Endodermal cell (in vitro differentiated cells): ENCODE results near the gene SMOC2. TPM values are rescaled to one million over a fixed set of nuclear protein-coding genes. Genes with fewer than 3 reads are reported as not detected.

Experiments used
- DNase-seq: peaks from one replicate; pipeline ENCODE4 v3.0.0-alpha.2; 2017
- H3K27ac ChIP-seq: 2 replicates; pipeline ENCODE4 v1.5.1; 2013; ENCODE audit warnings: mild to moderate bottlenecking, low read depth, low read length, moderate library complexity
- H3K27me3 ChIP-seq: 2 replicates; pipeline ENCODE4 v1.6.1; 2013; ENCODE audit warnings: mild to moderate bottlenecking, low read length, moderate library complexity; ENCODE audit not compliant: insufficient read depth, control insufficient read depth, poor library complexity, severe bottlenecking
- H3K36me3 ChIP-seq: 2 replicates; pipeline ENCODE4 v1.7.0; 2013; ENCODE audit warnings: mild to moderate bottlenecking, low read length, moderate library complexity; ENCODE audit not compliant: control insufficient read depth, insufficient read depth
- H3K4me1 ChIP-seq: one replicate; pipeline ENCODE4 v1.7.0; 2013; ENCODE audit warnings: low read length; ENCODE audit not compliant: control insufficient read depth, insufficient read depth
- H3K4me3 ChIP-seq: 2 replicates; pipeline ENCODE4 v1.5.1; 2013; ENCODE audit warnings: mild to moderate bottlenecking, low read length, moderate library complexity
- H3K9ac ChIP-seq: 2 replicates; pipeline ENCODE4 v1.6.1; 2013; ENCODE audit warnings: mild to moderate bottlenecking, low read length, moderate library complexity; ENCODE audit not compliant: poor library complexity, severe bottlenecking; ENCODE audit errors: extremely low read depth
- H3K9me3 ChIP-seq: 2 replicates; pipeline ENCODE4 v1.6.1; 2013; ENCODE audit warnings: mild to moderate bottlenecking, low read length, moderate library complexity; ENCODE audit not compliant: control insufficient read depth
- H3K27ac Mint-ChIP-seq: 2 replicates; pipeline ENCODE4 v1.8.0; 2020; ENCODE audit warnings: mixed read lengths
- H3K27me3 Mint-ChIP-seq: 2 replicates; pipeline ENCODE4 v1.8.0; 2021; ENCODE audit warnings: mild to moderate bottlenecking, mixed read lengths; ENCODE audit not compliant: insufficient read depth
- H3K36me3 Mint-ChIP-seq: 2 replicates; pipeline ENCODE4 v1.8.0; 2020; ENCODE audit warnings: low read depth, mixed read lengths
- H3K4me1 Mint-ChIP-seq: 2 replicates; pipeline ENCODE4 v1.8.0; 2020; ENCODE audit warnings: mixed read lengths
- H3K4me3 Mint-ChIP-seq: 2 replicates; pipeline ENCODE4 v1.8.0; 2020; ENCODE audit warnings: mild to moderate bottlenecking, moderate library complexity, mixed read lengths
- H3K9me3 Mint-ChIP-seq: 2 replicates; pipeline ENCODE4 v1.8.0; 2020; ENCODE audit warnings: mild to moderate bottlenecking, mixed read lengths
- CTCF ChIP-seq: fragments of 200-600 bp; sonication (generic); conservative IDR thresholded peaks from 2 replicates; pipeline ENCODE4 v1.5.0; 2021; ENCODE audit warnings: antibody characterized with exemption, mild to moderate bottlenecking
- WGBS, 2 experiments: methylation state at CpG; one replicate each; pipeline versions ENCODE4 v1.1.5 to v1.1.7; 2013; ENCODE audit warnings: missing lambda C conversion rate in 2 of 2, mixed read lengths in 1 of 2; ENCODE audit not compliant: insufficient coverage in 1 of 2, insufficient read length in 1 of 2; 5-methylcytosine and 5-hydroxymethylcytosine counted together
- long read RNA-seq, 4 experiments: library from polyadenylated mRNA in 2 of 4; library from RNA in 1 of 4; library from capped mRNA in 1 of 4; stranded (forward) in 3 of 4; unstranded in 1 of 4; transcript quantifications; one replicate each; pipeline ENCODE4 v2.0.0, GENCODE V29; 2020 to 2021; ENCODE audit warnings: inconsistent platforms in 1 of 4
- polyA plus RNA-seq, 2 experiments: library from polyadenylated mRNA; stranded (reverse); fragments of 50-300 nt; gene quantifications; one replicate each; pipeline ENCODE4 v1.2.3, GENCODE V29; 2013
- total RNA-seq, 2 donors: library from RNA; stranded (reverse); fragmentation: NEBNext Ultra II Directional in 1 of 2; extraction: Animal tissue kit (Norgen Biotek cat#: 25700) in 1 of 2; gene quantifications; 2 replicates in 1 of 2; 3 replicates in 1 of 2; pipeline ENCODE4 v1.2.1, GENCODE V29; 2021

The SMOC2 gene, protein sequence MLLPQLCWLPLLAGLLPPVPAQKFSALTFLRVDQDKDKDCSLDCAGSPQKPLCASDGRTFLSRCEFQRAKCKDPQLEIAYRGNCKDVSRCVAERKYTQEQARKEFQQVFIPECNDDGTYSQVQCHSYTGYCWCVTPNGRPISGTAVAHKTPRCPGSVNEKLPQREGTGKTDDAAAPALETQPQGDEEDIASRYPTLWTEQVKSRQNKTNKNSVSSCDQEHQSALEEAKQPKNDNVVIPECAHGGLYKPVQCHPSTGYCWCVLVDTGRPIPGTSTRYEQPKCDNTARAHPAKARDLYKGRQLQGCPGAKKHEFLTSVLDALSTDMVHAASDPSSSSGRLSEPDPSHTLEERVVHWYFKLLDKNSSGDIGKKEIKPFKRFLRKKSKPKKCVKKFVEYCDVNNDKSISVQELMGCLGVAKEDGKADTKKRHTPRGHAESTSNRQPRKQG
- under 1 TPM in 1 of 2 donors, not detected in 1; 0.20 TPM for total RNA-seq
- 1.7 TPM for polyA plus RNA-seq (2013, experiment 1 of 2)
- polyA plus RNA-seq (2013, experiment 2 of 2): 0.91 TPM
- long read RNA-seq, experiment 1: 0 reads
- long read RNA-seq, experiment 2: 0 reads
- long read RNA-seq, experiment 3, partial matches to known transcripts: 0 of 3 reads
- long read RNA-seq, experiment 3, other reads (novel, unspliced or antisense): 2 of 3 reads
- long read RNA-seq, experiment 4: 0 reads

DNA sequence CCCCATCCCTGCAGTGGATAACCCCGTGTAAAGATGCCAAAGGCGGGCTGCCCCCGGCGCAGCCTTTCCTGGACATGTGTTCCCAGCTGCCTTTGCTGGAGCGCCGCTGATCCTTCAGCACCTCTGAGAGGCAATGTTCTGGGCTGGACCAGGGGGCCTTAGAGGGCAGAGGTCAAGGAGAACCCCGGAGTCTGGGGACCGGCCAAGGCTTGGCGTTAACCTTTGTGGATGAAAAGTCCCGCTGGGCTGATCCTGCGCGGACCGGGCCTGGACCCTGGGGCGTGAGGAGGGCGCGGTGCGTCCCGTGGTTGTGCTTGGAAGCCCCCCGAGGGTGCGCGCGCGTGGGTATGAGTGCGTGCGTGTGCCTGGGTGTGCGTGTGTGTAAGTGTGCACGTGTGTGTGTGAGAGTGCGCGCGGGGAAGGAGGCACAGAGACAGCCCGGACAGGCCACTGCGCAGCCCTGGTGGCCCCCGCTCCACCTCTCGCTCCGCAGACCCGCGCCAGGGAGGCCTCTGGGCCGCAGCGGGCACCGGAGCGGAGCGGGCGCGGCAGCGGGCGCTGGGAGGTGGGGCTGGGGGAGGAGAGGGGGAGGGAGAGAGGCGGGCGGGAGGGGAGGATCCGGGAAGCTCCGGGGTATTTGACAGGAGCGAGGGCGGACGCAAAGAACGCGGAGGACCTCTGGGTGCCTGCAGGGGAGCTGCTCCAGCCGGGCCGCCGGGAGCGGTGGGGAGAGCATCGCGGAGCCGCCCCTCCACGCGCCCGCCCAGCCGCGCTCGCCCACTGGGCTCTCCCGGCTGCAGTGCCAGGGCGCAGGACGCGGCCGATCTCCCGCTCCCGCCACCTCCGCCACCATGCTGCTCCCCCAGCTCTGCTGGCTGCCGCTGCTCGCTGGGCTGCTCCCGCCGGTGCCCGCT is at the start of gene SMOC2:
TSS of gene SMOC2 (plus strand) at position 665 of the 914 bp plus-strand sequence. CDS start at position 852, 187 bp downstream.
- Histone ChIP-seq H3K9me3 (no peaks in the 10 kb centered on the region), H3K27me3 (peaks cover 69% of the 10 kb centered on the region), H3K27ac (no peak within 1 kb of the TSS), H3K36me3 (no peaks in the 10 kb centered on the region), H3K9ac (no peak within 1 kb of the TSS), H3K4me1 (no peaks in the 10 kb centered on the region), H3K4me3 (peak within 1 kb of the TSS; percentile 75)
- Mint-ChIP-seq H3K27me3 (peaks cover 58% of the 10 kb centered on the region), H3K9me3 (no peaks in the 10 kb centered on the region), H3K4me3 (peak within 1 kb of the TSS; percentile 57), H3K27ac (no peak within 1 kb of the TSS), H3K4me1 (peaks cover 9% of the 10 kb centered on the region), H3K36me3 (no peaks in the 10 kb centered on the region)
- TF ChIP-seq CTCF: no peak
- WGBS, 2 experiments: 7 to 12% methylated on average over 8 to 78 of the region's 81 CpGs
- DNase-seq: peak; percentile 80

DNA sequence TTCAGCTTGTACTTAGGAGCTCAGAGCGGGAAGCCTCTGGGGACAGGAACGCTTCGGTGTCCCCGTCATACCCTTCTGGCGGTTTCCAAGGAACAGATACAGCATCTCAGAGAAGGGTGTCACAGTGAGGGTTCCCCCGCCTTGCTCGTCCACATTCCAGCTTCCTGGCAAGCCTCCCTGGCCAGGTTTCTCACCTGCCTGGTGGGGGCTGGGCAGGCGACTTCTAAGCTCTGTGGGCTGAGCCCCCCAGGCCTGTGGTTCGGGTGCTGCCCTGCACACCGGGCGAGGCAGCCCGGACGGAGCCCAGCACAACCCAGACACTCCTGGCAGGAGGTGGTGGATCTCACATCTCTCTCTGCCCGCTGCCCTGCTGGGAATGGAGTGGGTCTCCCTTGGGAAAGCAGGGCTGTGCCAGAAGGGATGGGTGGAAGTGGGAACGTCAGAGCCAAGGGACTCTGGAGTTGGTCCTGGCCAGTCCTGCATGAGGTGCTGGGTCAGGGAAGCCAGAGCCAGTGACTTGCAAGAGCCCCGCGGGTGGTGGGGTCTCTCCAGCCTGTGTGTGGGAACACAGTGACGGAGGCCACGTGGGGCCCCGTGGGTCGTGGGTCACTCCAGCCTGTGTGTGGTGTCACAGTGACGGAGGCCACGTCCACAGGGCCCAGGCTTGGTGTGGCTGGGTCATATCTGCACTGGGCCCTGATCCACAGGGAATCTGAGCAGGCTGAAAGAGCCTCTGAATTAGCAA is 47.7 kb upstream of the SMOC2 start:
- Histone ChIP-seq H3K9me3 (no peaks in the 10 kb centered on the region), H3K36me3 (no peaks in the 10 kb centered on the region), H3K27me3 (no peaks in the 10 kb centered on the region), H3K27ac (no peak overlapping the region), H3K4me3 (no peak overlapping the region), H3K4me1 (no peaks in the 10 kb centered on the region), H3K9ac (no peak overlapping the region)
- no peak overlapping the region for H3K4me3 Mint-ChIP-seq
- no peak for DNase-seq
- H3K9me3 Mint-ChIP-seq: no peaks in the 10 kb centered on the region
- no peak for TF ChIP-seq CTCF
- peaks cover 2% of the 10 kb centered on the region for H3K27me3 Mint-ChIP-seq
- H3K4me1 Mint-ChIP-seq: peaks cover 6% of the 10 kb centered on the region
- 91 to 95% methylated on average over 12 to 23 of the region's 23 CpGs for WGBS, 2 experiments
- H3K27ac Mint-ChIP-seq: no peak overlapping the region
- H3K36me3 Mint-ChIP-seq: no peaks in the 10 kb centered on the region

DNA sequence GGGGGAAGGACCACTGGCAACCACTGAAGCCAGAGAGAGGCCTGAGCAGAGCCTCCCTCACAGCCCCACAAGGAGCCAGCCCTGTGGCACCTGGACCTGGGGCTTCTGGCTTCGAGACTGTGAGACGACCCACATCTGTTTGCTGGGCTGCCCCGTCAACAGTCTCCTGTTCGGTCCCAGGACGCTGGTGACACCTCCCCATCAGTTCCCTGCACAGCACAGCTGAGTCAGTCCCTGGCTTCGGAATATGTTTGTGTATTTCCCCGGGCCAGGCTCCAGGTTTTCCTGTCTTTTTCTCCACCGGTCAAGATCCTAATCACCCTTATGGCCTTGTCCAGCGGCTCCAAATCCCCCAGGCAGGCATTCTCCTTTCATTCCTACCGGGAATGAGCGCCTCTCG is 46.4 kb upstream of the SMOC2 start:
- H3K4me3 ChIP-seq: no peak overlapping the region
- no peak overlapping the region for H3K27ac ChIP-seq
- H3K9me3 ChIP-seq: no peaks in the 10 kb centered on the region
- H3K4me1 ChIP-seq: no peaks in the 10 kb centered on the region
- 75 to 78% methylated on average over 12 of the region's 12 CpGs for WGBS, 2 experiments
- H3K27me3 ChIP-seq: no peaks in the 10 kb centered on the region
- Mint-ChIP-seq H3K27ac (no peak overlapping the region), H3K4me3 (no peak overlapping the region), H3K36me3 (no peaks in the 10 kb centered on the region), H3K4me1 (peaks cover under 1% of the 10 kb centered on the region), H3K9me3 (no peaks in the 10 kb centered on the region), H3K27me3 (peaks cover 5% of the 10 kb centered on the region)
- TF ChIP-seq CTCF: no peak
- DNase-seq: no peak
- H3K9ac ChIP-seq: no peak overlapping the region
- no peaks in the 10 kb centered on the region for H3K36me3 ChIP-seq
